ENCODE data around the gene HLA-DMB.

The HLA-DMB gene

DNA sequence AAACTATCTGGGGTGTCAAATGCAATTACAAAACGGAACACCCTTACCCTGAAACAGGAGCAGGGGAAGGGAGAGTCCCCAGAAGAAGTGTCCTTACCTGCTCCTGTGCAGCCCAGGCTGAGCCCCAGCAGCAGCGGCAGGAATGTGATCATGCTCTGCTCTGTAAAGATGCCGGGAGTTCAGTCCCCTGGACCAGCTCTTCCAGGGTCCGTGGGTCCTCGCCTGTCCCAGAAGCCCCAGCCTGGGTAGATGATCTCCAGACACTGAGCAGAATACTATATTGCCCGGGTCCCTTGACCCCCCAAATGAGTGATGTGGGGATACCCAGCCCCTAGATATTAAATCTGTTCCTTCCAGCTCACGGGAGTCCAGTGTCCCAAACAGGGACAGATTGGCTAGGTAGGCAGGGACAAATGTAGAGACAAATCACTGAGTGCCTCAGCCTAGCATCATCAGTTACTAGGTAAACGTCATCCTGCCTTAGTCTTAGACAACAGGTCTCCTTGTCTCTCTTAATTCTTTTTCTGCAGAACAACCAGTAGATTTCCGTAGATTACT is at the start of gene HLA-DMB:
Gene HLA-DMB (minus strand): TSS at position 373 of the 558 bp plus-strand sequence. CDS start 221 bp downstream, at position 152.
- Mint-ChIP-seq H3K4me1 (ENCODE audit: low read depth) (peaks cover 80% of the 10 kb centered on the region), H3K4me3 (peak within 1 kb of the TSS; percentile 82), H3K27ac (peak within 1 kb of the TSS; percentile 86), H3K9me3 (no peaks in the 10 kb centered on the region), H3K36me3 (ENCODE audit: low read depth) (peaks cover 8% of the 10 kb centered on the region), H3K27me3 (no peaks in the 10 kb centered on the region)

- H3K36me3 Mint-ChIP-seq (ENCODE audit: low read depth), result no peaks in the 10 kb centered on the region
- H3K9me3 Mint-ChIP-seq, result no peaks in the 10 kb centered on the region
- H3K4me1 Mint-ChIP-seq (ENCODE audit: low read depth), result peaks cover 10% of the 10 kb centered on the region
- H3K27ac Mint-ChIP-seq, result no peak overlapping the region
- H3K4me3 Mint-ChIP-seq, result no peak overlapping the region
- peaks cover 4% of the 10 kb centered on the region for H3K27me3 Mint-ChIP-seq
These were observed 48.5 kb upstream of the HLA-DMB start for GRCh38 chr6:32989368-32989767.

- peaks cover 20% of the 10 kb centered on the region for H3K4me1 Mint-ChIP-seq (ENCODE audit: low read depth)
- H3K4me3 Mint-ChIP-seq, result no peak overlapping the region
- no peaks in the 10 kb centered on the region for H3K27me3 Mint-ChIP-seq
- H3K36me3 Mint-ChIP-seq (ENCODE audit: low read depth), result peaks cover 27% of the 10 kb centered on the region
- no peaks in the 10 kb centered on the region for H3K9me3 Mint-ChIP-seq
- peak overlapping the region; percentile 13 for H3K27ac Mint-ChIP-seq
These were observed 44.0 kb upstream of the HLA-DMB start for GRCh38 chr6:32984622-32985389.

DNA sequence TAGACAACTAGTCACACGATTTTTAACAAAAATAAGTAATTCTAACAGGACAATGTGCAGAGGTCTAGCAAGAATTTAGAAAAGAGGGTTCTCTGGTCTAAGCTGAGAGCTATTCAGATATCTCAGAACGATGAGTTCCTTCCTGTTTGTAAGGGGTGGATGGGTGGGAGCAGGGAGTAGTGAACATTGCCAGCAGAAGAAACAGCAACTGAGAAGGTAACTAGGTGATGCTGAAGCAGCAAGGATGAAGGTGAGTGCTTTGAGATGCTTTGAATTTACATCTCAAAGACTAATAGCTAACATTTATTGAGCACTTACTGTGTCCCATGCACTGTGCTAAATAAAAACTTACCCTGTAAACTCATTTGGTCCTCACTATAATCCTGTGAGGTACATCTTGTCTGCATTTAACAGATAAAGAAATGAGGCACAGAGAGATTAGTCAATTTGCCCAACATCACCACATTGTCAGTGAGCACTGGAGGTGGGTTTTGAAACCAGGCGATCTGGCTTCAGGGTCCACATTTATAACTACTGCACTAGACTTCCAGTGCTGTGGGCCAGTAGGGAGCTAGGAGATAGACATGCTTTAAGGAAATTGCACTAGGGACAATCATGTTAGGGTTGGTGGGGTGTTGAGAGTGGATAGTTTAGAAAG is 43.3 kb upstream of the HLA-DMB start:
- peak overlapping the region; percentile 49 for H3K27ac Mint-ChIP-seq
- no peaks in the 10 kb centered on the region for H3K9me3 Mint-ChIP-seq
- H3K4me1 Mint-ChIP-seq (ENCODE audit: low read depth), result peaks cover 27% of the 10 kb centered on the region
- no peak overlapping the region for H3K4me3 Mint-ChIP-seq
- peaks cover 34% of the 10 kb centered on the region for H3K36me3 Mint-ChIP-seq (ENCODE audit: low read depth)
- H3K27me3 Mint-ChIP-seq, result no peaks in the 10 kb centered on the region

DNA sequence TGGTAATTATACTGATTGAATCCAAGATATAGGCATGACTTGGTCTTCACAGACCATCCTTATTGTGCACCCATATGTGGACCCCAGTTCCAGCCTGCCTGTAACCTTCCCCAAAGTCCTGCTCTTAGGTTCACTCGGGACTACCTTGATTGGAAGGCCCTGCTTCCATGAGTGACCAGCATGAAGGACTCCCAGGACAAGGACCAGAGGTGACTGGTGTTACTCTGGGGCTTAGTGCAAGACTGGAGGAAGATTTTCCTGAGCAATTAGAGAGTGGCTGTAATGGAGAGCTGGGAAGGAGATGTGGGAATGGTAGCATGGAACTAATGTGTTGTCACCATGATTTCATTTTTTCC is 42.6 kb upstream of the HLA-DMB start:
- Mint-ChIP-seq H3K4me1 (ENCODE audit: low read depth) (peaks cover 33% of the 10 kb centered on the region), H3K36me3 (ENCODE audit: low read depth) (peaks cover 40% of the 10 kb centered on the region)

DNA sequence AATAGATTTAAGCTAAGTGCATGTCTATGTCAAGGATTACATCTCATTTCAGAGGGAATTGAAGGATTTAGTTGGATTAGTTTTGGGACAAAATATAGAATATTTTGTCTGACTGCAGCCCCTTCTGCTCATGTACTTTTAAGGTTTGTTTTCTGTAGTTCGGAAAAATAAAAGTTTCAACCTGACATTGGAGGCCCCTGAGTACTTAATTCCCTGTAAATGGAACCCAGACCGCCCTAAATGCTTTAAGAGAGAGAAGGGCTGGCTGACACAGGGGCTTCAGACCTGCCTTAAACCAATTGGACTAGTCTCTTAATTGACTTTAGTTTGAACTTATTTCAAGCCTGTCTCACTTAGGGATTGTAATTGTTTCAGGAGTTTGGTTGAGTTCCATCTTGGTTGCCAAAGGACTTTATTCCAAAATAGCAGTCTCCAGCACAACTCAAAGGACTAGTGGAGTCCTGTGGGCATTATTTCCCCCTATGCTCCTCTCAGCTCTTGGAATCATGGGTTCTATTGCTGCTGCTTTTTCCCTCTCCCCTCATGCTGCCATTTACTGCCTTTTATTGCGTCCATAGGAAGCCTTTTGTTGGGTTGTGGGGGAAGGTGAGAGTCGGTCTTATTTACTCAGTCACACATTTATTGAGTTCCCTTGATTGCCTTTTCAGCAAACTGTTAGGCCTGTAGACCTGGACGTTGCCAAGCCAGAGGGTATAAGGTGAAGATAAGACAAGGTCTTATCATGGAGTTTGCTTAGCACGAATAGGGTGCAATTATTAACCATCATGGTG is 42.1 kb upstream of the HLA-DMB start:
- peaks cover 35% of the 10 kb centered on the region for H3K4me1 Mint-ChIP-seq (ENCODE audit: low read depth)
- no peaks in the 10 kb centered on the region for H3K9me3 Mint-ChIP-seq
- H3K36me3 Mint-ChIP-seq (ENCODE audit: low read depth), result peaks cover 46% of the 10 kb centered on the region
- H3K4me3 Mint-ChIP-seq, result no peak overlapping the region
- H3K27ac Mint-ChIP-seq, result no peak overlapping the region
- no peaks in the 10 kb centered on the region for H3K27me3 Mint-ChIP-seq

More for the DNA sequence above, 42.6 kb upstream of the HLA-DMB start:
- Mint-ChIP-seq H3K4me3 (no peak overlapping the region), H3K27me3 (no peaks in the 10 kb centered on the region), H3K9me3 (no peaks in the 10 kb centered on the region), H3K27ac (peak overlapping the region; percentile 49)

DNA sequence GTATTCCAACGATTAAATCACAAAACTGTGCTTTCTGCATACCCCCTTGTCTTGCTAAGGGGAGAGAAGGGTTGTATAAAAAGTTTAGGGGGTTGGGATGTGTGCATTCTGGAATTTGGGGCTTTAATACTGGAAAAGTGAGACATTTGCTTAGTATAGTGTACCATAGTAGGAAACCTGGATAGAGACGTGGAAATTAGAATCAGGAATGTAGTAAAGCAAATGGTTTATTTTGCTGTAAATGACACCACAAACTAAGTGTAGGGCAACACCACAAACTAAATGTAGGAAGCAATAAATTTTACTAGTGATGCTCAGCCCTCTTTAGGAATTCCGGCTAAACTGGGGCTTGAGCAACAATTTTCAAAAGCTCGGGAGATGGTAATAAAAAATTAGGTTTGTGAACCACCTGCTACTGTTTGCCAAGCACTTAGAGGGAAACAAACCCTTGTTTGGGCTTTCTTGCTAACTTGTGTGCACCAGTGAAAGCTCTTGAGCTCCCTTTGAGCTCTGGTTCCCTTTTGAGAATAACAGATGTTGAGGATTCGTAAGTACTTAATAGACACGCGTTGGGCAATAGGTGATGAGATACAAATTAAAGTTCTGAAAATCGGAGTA is 41.4 kb upstream of the HLA-DMB start:
- no peaks in the 10 kb centered on the region for H3K9me3 Mint-ChIP-seq
- H3K4me1 Mint-ChIP-seq (ENCODE audit: low read depth), result peaks cover 40% of the 10 kb centered on the region
- H3K36me3 Mint-ChIP-seq (ENCODE audit: low read depth), result peaks cover 53% of the 10 kb centered on the region
- peak overlapping the region; percentile 13 for H3K27ac Mint-ChIP-seq
- no peak overlapping the region for H3K4me3 Mint-ChIP-seq
- no peaks in the 10 kb centered on the region for H3K27me3 Mint-ChIP-seq

- peak overlapping the region; percentile 12 for H3K4me3 Mint-ChIP-seq
- H3K36me3 Mint-ChIP-seq (ENCODE audit: low read depth), result peaks cover 69% of the 10 kb centered on the region
- peaks cover 56% of the 10 kb centered on the region for H3K4me1 Mint-ChIP-seq (ENCODE audit: low read depth)
- peak overlapping the region; percentile 16 for H3K27ac Mint-ChIP-seq
- no peaks in the 10 kb centered on the region for H3K27me3 Mint-ChIP-seq
- no peaks in the 10 kb centered on the region for H3K9me3 Mint-ChIP-seq
These were observed 39.7 kb upstream of the HLA-DMB start for GRCh38 chr6:32980488-32981038.

DNA sequence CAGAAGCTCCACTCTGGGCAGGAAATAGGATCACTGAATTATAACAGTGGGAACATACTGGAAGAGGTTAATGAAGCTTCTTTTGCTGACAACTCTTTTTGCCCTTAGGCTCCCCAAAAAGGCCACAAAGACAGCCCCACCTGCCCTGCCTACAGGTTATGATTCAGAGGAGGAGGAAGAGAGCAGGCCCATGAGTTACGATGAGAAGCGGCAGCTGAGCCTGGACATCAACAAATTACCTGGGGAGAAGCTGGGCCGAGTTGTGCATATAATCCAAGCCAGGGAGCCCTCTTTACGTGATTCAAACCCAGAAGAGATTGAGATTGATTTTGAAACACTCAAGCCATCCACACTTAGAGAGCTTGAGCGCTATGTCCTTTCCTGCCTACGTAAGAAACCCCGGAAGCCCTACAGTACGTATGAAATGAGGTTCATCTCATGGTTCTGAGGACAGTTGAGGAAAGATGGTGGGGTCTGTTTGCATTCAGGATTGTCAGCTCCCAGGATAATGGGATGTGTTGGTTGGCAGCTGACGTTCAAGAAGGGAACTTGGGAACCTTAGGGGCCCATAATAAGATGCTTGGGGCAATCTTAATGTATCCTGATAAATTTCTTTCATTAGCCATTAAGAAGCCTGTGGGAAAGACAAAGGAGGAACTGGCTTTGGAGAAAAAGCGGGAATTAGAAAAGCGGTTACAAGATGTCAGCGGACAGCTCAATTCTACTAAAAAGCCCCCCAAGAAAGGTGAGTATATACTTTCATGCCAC is 39.1 kb upstream of the HLA-DMB start:
- Mint-ChIP-seq H3K27me3 (no peaks in the 10 kb centered on the region), H3K27ac (peak overlapping the region; percentile 55), H3K4me3 (peak overlapping the region; percentile 12), H3K36me3 (ENCODE audit: low read depth) (peaks cover 76% of the 10 kb centered on the region), H3K4me1 (ENCODE audit: low read depth) (peaks cover 63% of the 10 kb centered on the region), H3K9me3 (no peaks in the 10 kb centered on the region)

GRCh38 chr6:32977953-32978324 is 37.1 kb upstream of the HLA-DMB start:
- Mint-ChIP-seq H3K27ac (peak overlapping the region; percentile 100), H3K27me3 (no peaks in the 10 kb centered on the region), H3K36me3 (ENCODE audit: low read depth) (peaks cover 95% of the 10 kb centered on the region), H3K4me1 (ENCODE audit: low read depth) (peaks cover 63% of the 10 kb centered on the region), H3K4me3 (peak overlapping the region; percentile 57), H3K9me3 (no peaks in the 10 kb centered on the region)

DNA sequence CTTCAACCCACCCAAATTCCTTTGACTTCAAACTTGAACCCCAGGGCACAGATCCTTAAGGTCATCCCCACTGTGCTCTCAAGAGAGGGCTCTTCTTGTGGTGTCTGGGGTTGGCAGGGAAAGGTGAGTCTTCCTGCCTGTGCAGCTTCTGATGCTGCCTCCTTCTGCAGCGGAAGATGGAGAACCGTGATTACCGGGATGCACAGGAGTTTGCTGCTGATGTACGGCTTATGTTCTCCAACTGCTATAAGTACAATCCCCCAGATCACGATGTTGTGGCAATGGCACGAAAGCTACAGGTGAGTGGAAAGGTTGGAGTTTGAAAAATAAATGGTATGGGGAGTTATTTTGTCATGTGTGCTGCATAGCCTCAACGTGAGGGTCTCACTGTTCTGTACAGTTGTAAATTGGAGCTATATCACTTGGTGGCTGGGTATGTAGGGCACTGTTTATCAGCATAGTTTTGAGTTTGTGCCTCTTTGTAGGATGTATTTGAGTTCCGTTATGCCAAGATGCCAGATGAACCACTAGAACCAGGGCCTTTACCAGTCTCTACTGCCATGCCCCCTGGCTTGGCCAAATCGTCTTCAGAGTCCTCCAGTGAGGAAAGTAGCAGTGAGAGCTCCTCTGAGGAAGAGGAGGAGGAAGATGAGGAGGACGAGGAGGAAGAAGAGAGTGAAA is 36.6 kb upstream of the HLA-DMB start:
- Mint-ChIP-seq H3K27me3 (no peaks in the 10 kb centered on the region), H3K9me3 (no peaks in the 10 kb centered on the region), H3K4me1 (ENCODE audit: low read depth) (peaks cover 60% of the 10 kb centered on the region), H3K36me3 (ENCODE audit: low read depth) (peaks cover 100% of the 10 kb centered on the region), H3K27ac (peak overlapping the region; percentile 100), H3K4me3 (peak overlapping the region; percentile 57)

DNA sequence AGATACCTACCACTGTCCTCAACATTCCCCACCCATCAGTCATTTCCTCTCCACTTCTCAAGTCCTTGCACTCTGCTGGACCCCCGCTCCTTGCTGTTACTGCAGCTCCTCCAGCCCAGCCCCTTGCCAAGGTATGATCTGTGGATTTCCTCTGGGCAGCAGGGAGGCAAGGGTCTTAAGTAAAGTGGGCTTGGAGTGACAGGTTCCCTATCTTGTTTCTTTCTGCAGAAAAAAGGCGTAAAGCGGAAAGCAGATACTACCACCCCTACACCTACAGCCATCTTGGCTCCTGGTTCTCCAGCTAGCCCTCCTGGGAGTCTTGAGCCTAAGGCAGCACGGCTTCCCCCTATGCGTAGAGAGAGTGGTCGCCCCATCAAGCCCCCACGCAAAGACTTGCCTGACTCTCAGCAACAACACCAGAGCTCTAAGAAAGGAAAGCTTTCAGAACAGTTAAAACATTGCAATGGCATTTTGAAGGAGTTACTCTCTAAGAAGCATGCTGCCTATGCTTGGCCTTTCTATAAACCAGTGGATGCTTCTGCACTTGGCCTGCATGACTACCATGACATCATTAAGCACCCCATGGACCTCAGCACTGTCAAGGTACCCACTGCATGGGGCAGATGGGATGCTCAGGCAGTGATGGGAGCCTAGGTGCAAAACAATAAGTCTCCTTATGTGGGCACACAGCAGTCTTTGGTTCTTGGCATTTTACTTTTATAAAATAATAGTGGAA is 35.7 kb upstream of the HLA-DMB start:
- peak overlapping the region; percentile 99 for H3K4me3 Mint-ChIP-seq
- no peaks in the 10 kb centered on the region for H3K27me3 Mint-ChIP-seq
- H3K36me3 Mint-ChIP-seq (ENCODE audit: low read depth), result peaks cover 99% of the 10 kb centered on the region
- peaks cover 54% of the 10 kb centered on the region for H3K4me1 Mint-ChIP-seq (ENCODE audit: low read depth)
- H3K9me3 Mint-ChIP-seq, result no peaks in the 10 kb centered on the region
- H3K27ac Mint-ChIP-seq, result peak overlapping the region; percentile 100

GRCh38 chr6:32975886-32976285 is 35.1 kb upstream of the HLA-DMB start:
- Mint-ChIP-seq H3K27ac (peak overlapping the region; percentile 100), H3K36me3 (ENCODE audit: low read depth) (peaks cover 99% of the 10 kb centered on the region), H3K9me3 (no peaks in the 10 kb centered on the region), H3K27me3 (no peaks in the 10 kb centered on the region), H3K4me1 (ENCODE audit: low read depth) (peaks cover 57% of the 10 kb centered on the region), H3K4me3 (peak overlapping the region; percentile 99)
